Medulla oblongata (tissue), 1 donor: Measurements from ENCODE around the gene TSFM.
"Not testable (repeated sequence)": the region's sequence is repeated elsewhere in the genome, so short reads cannot be mapped to it uniquely, and the experiment has no call there.

Experiments
- DNase-seq: peaks from one replicate; pipeline ENCODE4 v3.0.0-alpha.2; 2015; ENCODE audit errors: extremely low spot score

Gene TSFM

DNA sequence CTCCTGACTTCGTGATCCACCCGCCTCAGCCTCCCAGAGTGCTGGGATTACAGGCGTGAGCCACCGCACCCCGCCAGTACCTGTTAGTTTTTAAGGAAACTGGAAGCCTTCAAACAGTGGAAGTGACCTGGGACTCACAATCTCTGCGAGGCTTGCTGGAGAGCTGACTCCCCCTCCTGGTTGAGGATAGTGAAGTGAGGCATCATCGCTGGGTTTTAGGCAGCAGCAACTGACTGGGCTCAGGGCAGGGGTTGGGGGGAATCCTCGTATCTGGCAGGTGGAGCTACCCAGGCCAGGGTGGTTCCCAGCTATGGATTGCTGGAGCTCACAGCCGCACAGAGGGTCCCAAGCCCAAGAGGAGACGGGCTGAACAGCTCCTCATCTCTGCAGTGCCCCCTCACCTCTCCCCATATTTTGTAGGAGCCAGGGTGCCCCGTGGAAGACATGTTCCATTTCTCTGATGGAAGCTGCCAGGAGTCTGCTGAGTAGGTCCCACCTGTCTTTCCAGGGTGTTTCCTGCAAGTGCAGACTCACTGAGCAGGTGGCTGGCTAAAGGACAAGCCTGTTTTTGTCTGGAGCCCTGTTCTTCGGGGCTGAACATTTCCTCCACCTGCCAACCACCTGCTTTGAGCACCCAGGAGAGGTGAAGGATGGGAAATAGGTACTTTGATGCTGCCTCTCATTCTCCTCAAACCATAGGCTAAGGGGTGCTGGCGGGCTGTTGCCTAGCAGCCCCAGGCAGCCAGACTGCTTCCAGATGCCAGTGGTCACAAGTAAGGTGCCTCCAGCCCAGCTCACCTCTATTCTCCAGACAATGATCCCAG is 32.8 kb downstream of the TSFM start:
- no peak for DNase-seq

DNA sequence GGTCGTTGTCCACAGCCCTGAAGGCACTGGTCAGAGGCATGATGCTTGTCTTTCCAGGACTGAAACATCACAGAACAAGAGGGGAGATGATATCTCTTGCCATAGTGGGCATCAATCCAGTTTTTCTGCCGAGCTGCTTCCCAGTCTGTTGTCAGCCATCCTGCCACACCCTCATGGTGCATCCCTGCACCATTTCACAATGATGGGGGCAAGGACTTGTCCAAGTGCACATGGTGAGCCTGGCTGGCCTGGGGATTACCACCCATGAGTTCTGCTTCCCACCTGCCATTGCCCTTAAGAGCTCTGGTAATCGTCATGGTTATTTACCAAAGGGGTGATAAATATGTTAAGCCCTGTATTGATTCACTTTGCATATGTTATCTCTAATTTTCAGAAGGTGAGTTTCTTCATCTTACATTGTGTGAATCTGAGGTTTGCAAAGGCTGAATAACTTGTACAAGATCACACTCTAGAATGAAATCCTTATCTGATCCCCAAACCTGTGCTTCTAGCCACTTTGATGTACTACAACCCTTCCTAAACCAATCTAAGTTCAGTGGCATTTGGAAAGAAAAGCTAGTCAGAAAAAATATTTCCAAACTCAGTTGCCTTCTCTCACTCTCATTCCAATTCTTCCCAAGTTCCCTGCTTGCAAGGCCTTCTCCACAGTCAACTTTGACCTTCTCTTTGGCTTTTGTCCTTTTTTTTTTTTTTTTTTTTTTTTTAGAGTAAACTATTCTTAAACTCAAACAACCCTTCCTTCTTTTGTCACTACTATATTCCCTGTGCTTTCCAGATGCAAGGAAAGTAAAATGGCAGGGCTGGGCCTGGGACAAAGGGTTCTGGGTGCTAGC is 33.6 kb downstream of the TSFM start:
- DNase-seq, result no peak

DNA sequence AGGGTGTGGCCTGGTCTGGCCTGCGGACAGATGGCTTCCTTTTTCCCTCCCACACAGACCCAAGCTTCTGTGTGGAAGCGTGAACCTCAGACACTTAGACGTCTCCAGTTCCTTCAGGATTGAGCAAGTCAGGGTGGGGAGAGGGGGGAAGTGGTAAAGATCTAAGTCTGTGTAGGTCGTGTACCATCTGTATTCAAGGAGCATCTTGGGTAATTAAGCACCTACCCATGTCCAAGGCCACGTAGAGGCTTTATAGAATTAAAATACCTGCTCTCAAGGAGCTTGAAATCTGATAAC is 34.2 kb downstream of the TSFM start:
- DNase-seq, result no peak

DNA sequence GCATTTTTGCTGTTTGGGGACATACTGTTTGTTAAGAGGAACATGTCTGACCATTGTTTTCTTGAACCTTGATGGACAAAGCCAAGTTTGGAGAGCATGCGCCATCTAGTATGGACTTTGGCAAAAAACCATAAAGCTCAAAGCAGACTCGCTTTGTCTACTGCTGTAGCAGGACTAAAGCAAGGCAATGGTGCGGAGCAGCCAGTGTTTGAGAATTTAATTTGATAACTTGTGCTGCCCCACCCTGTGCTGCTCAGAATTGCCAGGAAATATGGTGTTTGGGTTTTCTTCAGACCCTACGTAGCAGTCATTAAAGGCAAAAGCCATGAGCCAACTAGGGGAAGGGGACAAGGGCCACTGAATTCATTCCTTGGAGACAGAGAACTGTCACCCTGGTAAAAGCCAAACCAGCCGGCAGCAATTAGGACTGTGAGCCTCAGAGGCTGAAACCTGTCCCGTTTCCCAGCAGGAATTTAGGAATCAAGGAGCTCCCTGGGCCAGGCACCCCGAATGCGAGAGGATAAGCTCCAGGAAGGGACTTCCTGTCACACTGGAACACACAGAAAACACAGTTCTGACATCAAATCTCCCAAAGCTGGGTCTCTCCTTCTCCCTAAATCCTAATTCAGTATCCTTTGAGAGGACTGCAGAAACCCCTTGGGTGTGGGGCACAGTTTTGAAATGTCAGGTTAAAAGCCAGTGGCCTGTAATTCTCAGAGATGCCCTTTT is 34.8 kb downstream of the TSFM start:
- no peak for DNase-seq

DNA sequence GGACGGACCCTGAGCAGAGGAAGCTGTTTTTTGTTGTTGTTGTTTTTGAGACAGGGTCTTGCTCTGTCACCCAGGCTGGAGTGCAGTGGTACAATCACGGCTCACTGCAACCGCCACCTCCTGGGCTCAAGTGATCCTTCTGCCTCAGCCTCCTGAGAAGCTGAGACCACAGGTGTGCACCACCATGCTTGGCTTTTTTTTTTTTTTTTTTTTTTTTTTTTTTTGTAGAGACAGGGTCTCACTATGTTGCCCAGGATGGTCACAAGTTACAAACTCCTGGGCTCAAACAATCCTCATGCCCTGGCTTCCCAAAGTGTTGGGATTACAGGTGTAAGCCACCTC is 35.4 kb downstream of the TSFM start:
- DNase-seq, result not testable (repeated sequence)

DNA sequence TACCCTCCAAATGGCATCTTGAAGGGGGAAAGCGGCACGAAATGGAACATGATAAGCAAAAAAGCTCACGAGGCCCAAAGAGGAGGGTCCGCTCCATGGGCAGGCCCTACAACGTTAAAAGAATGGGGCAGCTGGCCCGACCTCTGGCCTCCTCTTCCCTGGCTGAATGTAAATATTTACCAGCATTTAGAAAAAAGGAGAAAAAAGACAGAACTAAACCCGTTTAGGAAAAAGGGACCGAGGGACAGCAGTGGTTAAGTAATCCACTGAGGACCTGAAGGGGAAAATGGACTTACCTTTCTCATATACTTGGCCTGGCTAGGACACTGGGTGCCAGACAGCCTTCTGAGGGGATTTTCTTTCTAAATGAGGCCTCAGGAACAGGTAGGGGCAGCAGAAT is 37.5 kb downstream of the TSFM start:
- not testable (repeated sequence) for DNase-seq

DNA sequence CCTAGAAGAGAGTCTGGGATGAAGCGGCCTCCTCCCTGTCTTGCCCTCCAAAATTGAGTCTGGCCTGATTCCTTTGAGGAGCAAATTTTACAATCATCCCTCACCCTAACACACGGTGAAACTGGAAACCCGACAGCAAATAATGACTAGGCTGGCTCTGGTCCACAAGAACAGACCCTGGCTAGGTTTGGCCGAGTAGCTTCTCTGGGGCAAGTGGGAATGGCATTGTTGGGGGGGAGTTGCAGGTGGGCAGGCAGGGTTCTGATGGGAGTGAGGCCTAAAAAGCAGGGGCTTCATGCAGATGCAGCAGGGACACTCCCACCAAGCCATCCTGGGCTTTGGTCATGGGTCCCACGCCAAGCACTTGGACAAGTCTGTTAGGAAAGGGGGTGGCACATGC is 38.4 kb downstream of the TSFM start:
- DNase-seq, result not testable (repeated sequence)

DNA sequence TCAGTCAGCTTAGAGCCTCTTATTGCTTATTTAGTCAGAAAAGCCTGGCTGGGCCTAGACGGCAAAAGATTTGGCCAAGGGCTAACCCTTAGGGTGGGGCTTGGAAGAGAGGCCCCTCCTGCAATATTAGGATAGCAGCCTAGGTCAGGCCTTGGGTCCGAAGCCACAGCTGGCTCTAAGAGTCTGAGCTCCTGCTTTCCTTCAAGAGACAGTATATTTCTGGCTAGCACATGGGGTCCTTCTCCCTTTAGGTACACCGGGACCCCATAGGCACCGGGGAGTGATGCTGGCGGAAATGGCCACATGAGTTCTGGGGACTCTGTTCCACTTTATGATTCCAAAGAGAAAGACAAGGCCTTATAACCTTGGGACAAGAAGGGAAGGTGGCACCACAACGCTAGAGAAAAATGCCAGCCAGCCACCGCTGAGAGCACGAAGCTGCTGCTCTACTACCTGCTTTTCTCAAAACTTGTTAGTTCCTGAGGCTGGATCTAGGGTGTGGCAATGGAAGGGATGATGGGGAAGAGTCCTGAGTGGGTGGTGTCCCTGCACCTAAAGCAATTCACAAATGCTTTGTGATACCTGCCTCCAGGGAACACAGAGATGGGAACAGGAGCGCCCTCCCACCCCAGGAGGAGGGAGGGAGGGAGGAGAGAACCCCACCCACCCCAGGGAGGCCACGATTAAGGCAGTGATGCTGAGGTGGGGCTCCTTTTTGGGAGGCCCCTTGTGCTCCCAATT is 39.1 kb downstream of the TSFM start:
- DNase-seq, result no peak

DNA sequence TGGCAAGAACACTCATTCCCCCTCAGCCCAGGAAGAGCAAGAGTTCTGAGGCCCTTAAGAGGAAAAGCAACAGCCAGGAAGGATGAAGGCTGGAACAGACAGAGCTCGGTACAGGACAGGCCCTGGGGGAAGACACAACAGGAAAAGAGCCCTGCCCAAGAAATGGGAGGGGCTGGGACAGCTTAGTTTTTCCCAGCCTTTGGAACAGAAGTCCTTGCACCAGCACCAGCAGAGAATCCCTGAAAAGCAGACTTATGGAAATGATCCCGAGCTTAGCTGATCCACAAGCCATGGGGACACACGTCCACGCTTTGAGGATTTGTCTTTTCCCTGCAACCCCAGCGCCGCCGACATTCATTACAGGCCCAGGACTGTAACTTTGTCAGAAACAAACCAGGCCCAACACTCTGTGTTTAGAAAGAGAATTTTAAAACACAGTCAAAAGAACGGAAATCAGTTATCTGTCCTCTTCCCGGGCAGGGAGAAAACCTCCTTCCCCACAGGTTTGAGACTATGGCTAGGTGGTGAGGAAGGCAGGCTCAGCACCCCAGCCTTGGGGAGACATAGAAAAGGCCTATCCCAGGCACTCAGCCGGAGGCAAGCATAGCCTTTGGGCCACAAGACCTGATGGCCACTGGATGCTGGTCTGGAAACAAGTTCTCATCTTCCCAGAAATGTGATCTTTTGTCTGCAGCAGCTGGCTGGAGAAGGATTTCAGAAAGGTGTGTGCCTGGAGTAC is 40.0 kb downstream of the TSFM start:
- DNase-seq, result no peak

DNA sequence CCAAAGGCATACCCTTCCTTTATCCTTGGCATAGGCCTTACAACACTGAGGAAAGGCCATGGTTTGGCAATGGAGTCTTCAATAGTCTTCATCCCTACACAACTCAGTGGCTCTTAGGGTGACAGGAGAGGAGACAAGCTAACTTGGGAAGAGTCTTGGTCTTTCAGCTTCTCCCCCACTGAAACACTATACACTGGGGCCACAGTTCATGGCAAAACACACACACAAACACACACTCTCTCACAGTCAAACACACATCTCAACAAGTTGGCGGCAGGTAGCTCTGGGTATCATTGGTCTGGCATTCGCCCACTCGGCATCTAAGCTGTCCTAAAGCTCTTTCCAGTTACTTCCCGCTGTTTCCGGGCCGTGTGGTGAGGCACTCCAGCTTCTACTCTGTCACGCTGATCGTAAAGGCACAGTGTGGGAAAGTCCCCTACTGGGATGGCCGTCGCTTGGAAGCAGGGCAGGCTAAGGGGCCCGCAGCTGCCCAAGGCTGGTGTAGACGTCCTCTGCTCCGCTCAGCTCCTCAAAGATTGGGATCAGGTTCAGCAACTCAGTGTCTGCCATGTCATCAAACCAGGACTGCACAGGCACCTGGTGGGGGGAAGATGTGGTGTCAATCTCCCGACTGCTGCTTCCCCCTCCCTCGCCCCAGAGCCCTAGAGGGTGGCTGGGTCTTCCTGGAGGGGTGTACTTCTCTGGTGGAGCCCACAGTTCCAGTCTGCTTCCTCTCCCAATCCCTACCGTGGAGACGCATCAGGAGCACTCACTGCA is 40.7 kb downstream of the TSFM start:
- no peak for DNase-seq

DNA sequence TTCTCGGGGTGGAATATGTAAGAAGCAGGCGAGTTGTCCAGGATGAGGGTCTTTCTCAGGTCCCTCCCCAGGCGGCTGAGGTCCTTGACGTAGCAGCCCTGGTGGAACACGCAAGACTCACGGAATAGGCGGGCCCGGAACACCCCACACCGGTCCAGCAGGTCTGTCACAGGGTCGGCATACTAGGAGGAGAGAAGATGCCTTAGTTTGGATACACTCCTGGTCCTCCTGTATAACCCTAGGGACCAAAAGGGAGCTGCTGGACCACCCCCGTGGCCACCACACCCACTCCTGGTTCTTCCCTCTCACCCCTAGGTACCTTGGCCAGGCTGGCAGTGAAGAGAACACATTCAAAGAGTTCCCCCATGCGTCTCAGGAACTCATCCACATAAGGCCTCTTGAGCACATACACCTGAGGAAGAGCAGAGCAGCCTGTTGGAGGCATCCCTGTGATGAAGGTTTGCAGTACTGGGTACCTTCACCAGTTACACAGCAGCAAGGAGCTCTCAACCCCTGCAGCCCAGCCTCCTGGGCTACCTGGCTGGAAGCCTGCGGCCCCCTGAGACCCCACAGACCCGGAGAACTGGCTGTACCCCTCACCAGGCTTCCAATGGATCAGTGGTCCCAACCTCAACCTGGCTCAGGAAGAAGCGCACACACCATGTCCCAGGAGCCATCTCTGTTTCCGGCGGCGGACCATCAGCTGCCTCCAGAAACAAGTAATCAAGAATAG is 41.5 kb downstream of the TSFM start:
- no peak for DNase-seq

DNA sequence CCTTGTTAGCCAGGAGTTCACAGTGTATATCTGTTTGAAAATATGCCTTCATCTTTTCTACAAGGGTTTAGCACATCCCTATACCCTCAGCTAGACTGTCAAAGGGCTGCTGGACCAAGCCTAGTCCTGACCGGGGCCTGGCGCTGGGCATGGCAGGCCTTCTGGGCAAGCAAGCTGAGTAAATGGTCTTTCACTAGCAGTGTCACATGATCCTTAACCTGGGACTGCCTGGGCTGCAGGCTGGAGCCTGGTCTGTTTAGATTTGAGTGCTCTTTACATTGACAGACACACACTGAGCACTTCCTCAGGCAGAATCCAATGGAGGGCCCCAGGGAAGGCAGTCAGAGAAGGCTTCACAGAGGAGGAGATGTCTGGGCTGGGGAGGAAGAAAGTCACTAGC is 42.9 kb downstream of the TSFM start:
- no peak for DNase-seq

DNA sequence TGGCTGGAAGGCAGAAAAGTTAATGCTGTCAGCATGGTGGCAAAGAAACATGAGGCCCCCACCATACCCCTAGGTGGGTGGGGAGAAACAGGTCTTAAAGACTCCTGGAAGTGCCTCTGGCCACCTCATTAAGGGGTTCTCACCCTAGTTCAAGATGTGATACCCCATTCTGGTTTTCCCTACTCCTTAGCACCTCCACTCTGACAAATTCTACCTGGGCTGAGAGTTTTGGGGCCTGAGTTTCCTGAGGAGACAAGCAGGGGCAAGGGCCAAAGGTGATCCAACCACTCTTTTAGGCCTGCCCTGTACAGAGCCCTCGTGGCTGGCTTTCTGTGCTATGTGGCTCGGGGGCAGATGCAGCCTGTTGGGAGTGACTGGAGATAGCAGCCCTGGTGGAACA is 43.8 kb downstream of the TSFM start:
- DNase-seq, result no peak

DNA sequence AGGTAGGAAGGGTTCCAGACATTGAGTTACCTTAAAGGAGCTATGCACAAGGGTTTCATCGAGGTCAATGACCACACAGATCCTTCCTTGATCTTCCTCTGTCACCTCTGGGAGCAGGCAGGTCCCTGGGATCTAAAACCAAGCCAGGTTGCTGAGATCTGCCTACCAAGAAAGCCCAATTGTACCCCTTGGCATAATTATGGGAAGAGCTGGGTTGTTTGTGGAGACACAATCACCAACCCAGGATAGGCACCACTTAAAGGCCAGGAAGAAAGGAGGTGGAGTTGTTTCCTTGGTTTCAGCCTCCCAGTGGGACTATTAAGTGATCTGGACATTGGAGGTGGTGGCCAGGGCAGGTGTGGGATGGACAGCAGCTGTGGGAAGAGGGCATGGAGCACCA is 44.4 kb downstream of the TSFM start:
- DNase-seq, result no peak

DNA sequence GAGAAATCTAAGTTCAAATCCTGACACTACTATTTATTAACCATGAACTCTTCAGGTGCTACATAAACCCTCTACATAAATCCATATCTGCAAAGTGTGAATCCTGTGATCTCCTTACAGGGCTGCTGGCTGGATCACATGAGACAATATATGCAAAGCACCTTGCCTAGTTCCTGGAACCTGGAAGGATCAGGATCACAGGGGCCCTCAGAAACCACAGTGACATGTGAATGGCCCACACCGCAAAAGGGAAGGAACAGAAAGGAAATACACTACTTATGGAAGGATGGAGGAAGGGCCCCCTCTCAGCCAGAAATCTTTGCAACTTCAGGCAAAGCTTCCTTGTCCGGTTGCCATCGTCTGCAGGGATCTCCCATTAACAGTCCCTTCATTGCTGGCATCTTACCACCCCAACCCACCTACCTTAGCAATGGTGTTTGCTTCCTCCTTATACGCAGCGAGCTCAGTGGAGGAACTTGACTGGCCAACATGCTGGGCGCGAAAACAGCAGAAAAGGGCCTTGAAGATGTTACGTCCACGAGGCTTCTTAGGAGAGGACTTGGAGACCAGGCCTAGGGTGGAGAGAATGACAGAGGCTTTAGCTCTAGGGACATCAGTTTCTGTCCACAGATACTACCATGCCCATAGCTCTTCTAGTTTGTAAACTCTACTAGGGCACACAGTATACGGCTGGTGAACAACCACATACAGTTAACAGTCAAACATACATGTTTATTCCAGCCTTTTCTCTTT is 46.6 kb downstream of the TSFM start:
- no peak for DNase-seq

DNA sequence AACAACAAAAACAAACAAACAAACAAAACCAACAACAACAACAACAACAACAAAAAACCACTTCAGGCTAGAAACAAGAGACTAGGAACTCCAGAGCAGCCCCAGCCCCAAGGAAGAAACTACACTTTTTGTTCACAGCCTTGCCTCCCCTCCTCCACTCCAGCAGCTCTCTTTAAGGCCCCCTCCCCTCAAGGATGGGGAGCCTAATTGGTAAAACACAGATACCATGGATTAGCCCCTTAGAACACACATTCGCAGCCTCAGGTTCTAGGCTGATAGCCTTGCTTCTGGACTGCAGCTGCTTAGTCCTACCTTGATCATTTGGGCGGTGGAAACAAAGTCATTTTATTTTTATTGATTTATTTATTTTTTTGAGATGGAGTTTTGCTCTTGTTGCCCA is 47.8 kb downstream of the TSFM start:
- no peak for DNase-seq

DNA sequence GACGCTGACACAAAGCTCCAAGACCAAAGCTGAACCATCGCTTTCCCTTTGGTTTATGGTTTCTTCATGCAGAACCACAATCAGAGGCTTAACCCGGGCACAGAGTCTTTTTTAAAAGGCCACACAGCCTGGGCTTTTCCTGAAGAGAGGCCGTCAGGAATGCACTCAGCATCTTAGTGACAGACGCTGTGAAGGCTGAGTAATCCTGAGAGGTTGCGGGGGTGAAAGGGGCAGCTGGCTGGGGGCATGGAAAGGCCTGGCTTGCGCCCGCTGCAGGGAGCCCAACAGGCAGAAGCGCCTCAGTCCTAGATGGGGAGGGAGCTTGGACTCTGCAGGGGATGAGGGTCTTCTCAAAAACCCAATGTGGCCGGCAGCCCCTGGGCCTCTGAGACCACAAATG is 50.4 kb downstream of the TSFM start:
- no peak for DNase-seq

DNA sequence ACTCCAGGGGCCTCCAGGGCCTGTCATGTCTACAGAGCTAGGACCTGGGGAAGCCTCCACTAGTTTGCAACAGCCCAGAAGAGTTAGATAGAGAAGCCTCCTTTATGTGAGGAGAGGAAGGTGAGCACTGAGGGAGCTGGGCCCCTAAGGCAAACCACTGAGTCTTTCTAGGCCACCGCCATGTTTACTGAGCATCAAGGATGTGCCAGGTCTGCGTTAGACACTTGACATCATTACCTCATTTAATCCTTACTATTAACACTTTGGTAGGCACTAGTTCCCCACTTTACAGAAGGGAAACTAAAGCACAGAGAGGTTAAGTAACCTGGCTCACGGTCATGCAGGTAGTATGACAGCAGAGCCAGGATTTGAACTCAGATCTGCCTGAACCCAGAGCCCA is 51.1 kb downstream of the TSFM start:
- no peak for DNase-seq
